Fibroblast of lung (primary cell): ENCODE measurements around the gene SPAST. TPM values are rescaled to one million over a fixed set of nuclear protein-coding genes. Genes with fewer than 3 reads are reported as not detected.
A peak's percentile ranks its signal among the peaks of the same experiment; 100 is the strongest.
"Not testable (repeated sequence)": the region's sequence is repeated elsewhere in the genome, so short reads cannot be mapped to it uniquely, and the experiment has no call there.

Experiments
- DNase-seq, 2 donors: peaks; one replicate each; pipeline versions ENCODE4 v3.0.0 to v3.0.0-alpha.2; 2010; ENCODE audit warnings: low read depth in 2 of 2
- H2AFZ ChIP-seq: 2 replicates; pipeline ENCODE4 v1.5.1; 2012; ENCODE audit warnings: low read length, control low read depth, inconsistent platforms
- H3K27ac ChIP-seq: 2 replicates; pipeline ENCODE4 v1.5.1; 2011; ENCODE audit warnings: low read length, control low read depth; ENCODE audit not compliant: insufficient read depth
- H3K27me3 ChIP-seq: 2 replicates; pipeline ENCODE4 v1.5.1; 2011; ENCODE audit warnings: mild to moderate bottlenecking, low read length; ENCODE audit not compliant: control insufficient read depth, insufficient read depth
- H3K36me3 ChIP-seq: 2 replicates; pipeline ENCODE4 v1.5.1; 2011; ENCODE audit warnings: low read length; ENCODE audit not compliant: control insufficient read depth, insufficient read depth
- H3K4me1 ChIP-seq: 2 replicates; pipeline ENCODE4 v1.5.1; 2011; ENCODE audit warnings: low read length; ENCODE audit not compliant: control insufficient read depth, insufficient read depth; ENCODE audit errors: extremely low read depth
- H3K4me2 ChIP-seq: 2 replicates; pipeline ENCODE4 v1.5.1; 2011; ENCODE audit warnings: low read length, control low read depth; ENCODE audit not compliant: insufficient read depth; ENCODE audit errors: extremely low read depth
- H3K4me3 ChIP-seq, 4 experiments: fragments of 200-600 bp in 1 of 4; sonication (generic) in 1 of 4; replicated peaks in 1 of 4; 2 replicates each; pipeline ENCODE4 v1.5.1; 2011 to 2016; ENCODE audit warnings: low read length in 4 of 4, low read depth in 3 of 4, mild to moderate bottlenecking in 3 of 4, control low read depth in 2 of 4, inconsistent platforms in 1 of 4, mixed read lengths in 1 of 4; ENCODE audit not compliant: insufficient read depth in 1 of 4; ENCODE audit errors: control extremely low read depth in 1 of 4
- H3K79me2 ChIP-seq: 2 replicates; pipeline ENCODE4 v1.5.1; 2012; ENCODE audit warnings: mild to moderate bottlenecking, low read length, inconsistent platforms; ENCODE audit not compliant: control insufficient read depth, insufficient read depth
- H3K9ac ChIP-seq: 2 replicates; pipeline ENCODE4 v1.5.1; 2011; ENCODE audit warnings: mild to moderate bottlenecking, low read length, control low read depth; ENCODE audit not compliant: insufficient read depth
- H3K9me3 ChIP-seq: 2 replicates; pipeline ENCODE4 v1.5.1; 2012; ENCODE audit warnings: low read depth, low read length; ENCODE audit not compliant: control insufficient read depth, insufficient read depth
- H4K20me1 ChIP-seq: 2 replicates; pipeline ENCODE4 v1.5.1; 2011; ENCODE audit warnings: low read length; ENCODE audit not compliant: control insufficient read depth, insufficient read depth; ENCODE audit errors: extremely low read depth
- CTCF ChIP-seq, 2 donors: IDR thresholded peaks in 1 of 2; conservative IDR thresholded peaks in 1 of 2; 1 replicate in 1 of 2; 2 replicates in 1 of 2; pipeline ENCODE4 v1.5.1; 2011 to 2012; ENCODE audit warnings: low read length in 2 of 2, control low read depth in 1 of 2, inconsistent platforms in 1 of 2, low read depth in 1 of 2, mild to moderate bottlenecking in 1 of 2
- EZH2 ChIP-seq: IDR thresholded peaks from 2 replicates; pipeline ENCODE4 v1.5.1; 2012; ENCODE audit warnings: low read length, control low read depth, mild to moderate bottlenecking; ENCODE audit errors: missing control alignments
- polyA minus RNA-seq: library from RNA; depleted of rRNA, polyadenylated mRNA; stranded (reverse); fragments of >200 nt; gene quantifications from 2 replicates; pipeline ENCODE4 v1.2.3, GENCODE V29; 2011; ENCODE audit warnings: low replicate concordance
- polyA plus RNA-seq, 2 donors: library from polyadenylated mRNA; depleted of rRNA in 1 of 2; stranded (reverse) in 1 of 2; unstranded in 1 of 2; fragments of >200 nt; gene quantifications; 2 replicates each; pipeline ENCODE4 v1.2.1, GENCODE V29; 2011 to 2012; ENCODE audit warnings: missing spikeins in 1 of 2
- total RNA-seq: library from RNA; depleted of rRNA; stranded (reverse); fragments of >200 nt; gene quantifications from 2 replicates; pipeline ENCODE4 v1.2.1, GENCODE V29; 2014

The SPAST gene
- total RNA-seq (22.6 and 30.8 TPM in 2 replicates), polyA plus RNA-seq (10.9 and 12.7 TPM in 2 replicates), polyA minus RNA-seq (2.6 and 5.3 TPM in 2 replicates)
- 6.0 and 8.0 TPM in 2 replicates for polyA plus RNA-seq (2012)

- Histone ChIP-seq H4K20me1 (no peaks in the 10 kb centered on the region), H3K36me3 (no peaks in the 10 kb centered on the region), H3K4me2 (peak within 1 kb of the TSS; percentile 97), H3K79me2 (peaks cover 1% of the 10 kb centered on the region), H3K27me3 (no peaks in the 10 kb centered on the region), H3K9ac (peak within 1 kb of the TSS; percentile 66), H3K4me1 (no peaks in the 10 kb centered on the region), H3K9me3 (no peaks in the 10 kb centered on the region), H2AFZ (peak within 1 kb of the TSS; percentile 86), H3K27ac (peak within 1 kb of the TSS; percentile 60), H3K4me3 (peak within 1 kb of the TSS; percentile 66 to 82 (median 80))
- TF ChIP-seq CTCF (conservative IDR thresholded peaks at IDR 0.05 in 1 of 2, IDR thresholded peaks at IDR 0.05 in 1 of 2; ENCODE audit: low read depth in 1 of 2, low read length in 2 of 2) (peak; percentile 20 to 31), EZH2 (no peak)
- peak; percentile 96 for DNase-seq
Measured at GRCh38 chr2:32063310-32064020, at the start of gene SPAST. SPAST (plus strand) TSS chr2:32063556; CDS start chr2:32063832, 276 bp downstream.

GRCh38 chr2:32018789-32019482 is 44.4 kb upstream of the SPAST start:
- not testable (repeated sequence) for H3K36me3 ChIP-seq, H3K27ac ChIP-seq, H3K9ac ChIP-seq, H3K4me3 ChIP-seq, H3K4me1 ChIP-seq, H3K27me3 ChIP-seq, H3K79me2 ChIP-seq, H3K9me3 ChIP-seq, H2AFZ ChIP-seq, H4K20me1 ChIP-seq, H3K4me2 ChIP-seq
- peak in 1 of 2 donors; percentile 11 for DNase-seq

- not testable (repeated sequence) for H3K9ac ChIP-seq, H3K27ac ChIP-seq, H3K4me3 ChIP-seq, H3K4me1 ChIP-seq, H3K27me3 ChIP-seq, H4K20me1 ChIP-seq, H3K9me3 ChIP-seq, H3K4me2 ChIP-seq, H2AFZ ChIP-seq, H3K79me2 ChIP-seq, H3K36me3 ChIP-seq
- peak; percentile 21 to 41 for DNase-seq
Measured at GRCh38 chr2:32034198-32034887, 29.0 kb upstream of the SPAST start.
